HCEC 1CT (cell line): Measurements from ENCODE around the gene GMDS.
A peak's percentile ranks its signal among the peaks of the same experiment; 100 is the strongest.

ENCODE experiments used
- DNase-seq: peaks from one replicate; pipeline ENCODE4 v3.0.0-alpha.2; 2017

GMDS gene

DNA sequence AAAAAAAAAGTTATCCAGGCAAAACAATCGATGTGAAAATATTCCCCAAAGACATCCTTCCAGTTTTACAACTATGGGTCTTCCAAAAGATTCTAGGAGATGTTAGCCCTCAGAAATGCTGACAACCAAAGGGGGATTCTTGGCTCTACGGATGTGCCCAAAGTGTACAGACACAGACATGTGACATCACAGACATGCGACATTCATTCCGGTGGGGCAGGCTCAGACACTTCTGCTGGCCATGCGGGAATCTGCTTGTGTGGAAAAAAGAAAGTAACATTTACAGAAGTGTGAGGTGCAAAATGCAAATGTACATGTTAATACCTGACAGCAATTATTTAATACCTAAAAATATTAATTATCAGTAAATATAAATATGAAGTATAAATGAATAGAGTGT is 367.1 kb downstream of the GMDS start:
- no peak for DNase-seq

DNA sequence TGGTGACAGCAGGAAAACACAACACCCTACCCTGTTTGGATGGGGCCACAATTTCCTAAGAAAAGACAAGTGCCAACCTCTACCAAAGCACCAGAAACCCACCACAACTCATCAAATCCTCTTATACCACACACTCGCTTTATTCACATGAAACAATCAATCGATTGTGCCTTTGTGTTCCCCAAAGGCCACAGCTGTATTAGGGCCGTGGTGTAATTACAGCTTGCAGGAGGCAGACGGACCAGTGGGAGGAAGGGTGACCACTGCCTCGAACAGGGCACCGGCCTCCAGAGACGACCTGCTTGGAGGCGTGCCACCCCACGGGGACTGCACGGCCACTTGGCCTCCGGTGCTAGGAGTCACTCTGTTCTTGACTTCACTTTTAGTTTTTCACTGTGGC is 371.6 kb downstream of the GMDS start:
- DNase-seq, result no peak

DNA sequence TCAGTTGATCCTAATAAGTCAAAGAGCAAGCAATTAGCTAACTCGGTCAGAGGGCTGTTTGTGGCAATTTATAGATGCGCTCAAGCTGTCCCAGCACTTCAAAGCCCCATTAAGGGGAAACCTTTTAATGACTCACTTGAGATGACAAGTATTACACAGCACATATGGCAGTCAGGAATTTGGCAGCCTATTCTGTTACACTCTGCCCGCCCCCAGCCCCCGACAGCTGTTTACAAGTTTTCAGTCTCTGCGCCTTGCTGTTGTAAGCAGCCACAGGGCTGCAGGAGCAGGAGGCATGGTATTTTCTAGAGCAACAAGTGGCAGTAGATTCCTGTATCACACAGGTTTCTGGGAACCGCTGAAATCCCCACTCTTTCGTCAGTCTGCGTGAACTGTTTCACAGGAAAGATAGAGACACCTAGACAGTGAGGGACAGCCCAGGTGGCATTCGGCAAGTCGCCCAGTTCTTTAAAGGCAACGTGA is 372.7 kb downstream of the GMDS start:
- DNase-seq, result peak; percentile 70

DNA sequence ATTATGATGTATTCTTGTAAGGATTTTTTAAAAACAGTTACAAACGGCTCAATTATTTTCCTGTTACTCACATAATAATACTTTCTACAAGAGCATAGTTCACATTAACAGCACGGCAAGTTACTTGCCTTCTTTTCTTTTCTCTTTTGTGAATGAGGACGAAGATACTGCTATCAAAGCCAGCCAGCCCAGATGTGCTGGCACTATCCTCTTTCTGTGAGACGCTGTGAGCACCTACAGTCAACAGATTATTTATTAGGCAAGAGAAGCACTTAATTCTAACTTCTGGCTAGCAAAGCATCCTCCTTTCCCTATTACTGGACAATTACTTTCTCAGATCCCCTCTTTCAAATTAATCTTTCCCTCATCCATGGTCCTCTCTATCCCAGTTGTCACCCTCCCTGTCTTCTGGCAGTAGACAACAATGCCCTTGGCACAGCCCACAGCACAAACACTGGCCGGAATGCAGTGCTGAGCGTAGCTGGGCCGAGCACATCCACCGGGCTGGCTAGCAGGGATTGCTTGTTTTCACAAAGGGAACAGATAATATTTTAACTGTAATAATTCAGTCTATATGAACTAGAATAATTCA is 373.6 kb downstream of the GMDS start:
- no peak for DNase-seq

DNA sequence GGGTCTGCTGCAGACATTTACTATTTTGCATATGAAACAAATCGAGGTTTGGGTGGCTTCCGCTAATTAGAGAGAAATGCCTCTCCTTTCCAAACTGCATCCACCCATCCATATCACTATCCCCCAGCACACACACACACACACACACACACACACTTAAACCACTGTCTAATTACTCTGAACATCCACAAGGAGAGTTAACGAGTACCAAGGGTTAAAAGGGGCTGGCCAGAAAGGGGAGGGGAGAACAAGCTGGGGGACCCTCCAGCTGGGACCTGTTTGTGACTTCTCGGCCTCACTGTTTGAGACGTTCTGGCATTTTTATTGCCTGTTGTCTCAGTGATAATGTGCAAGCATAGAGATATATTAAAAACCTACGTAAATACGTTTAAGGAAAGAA is 374.5 kb downstream of the GMDS start:
- DNase-seq, result no peak

DNA sequence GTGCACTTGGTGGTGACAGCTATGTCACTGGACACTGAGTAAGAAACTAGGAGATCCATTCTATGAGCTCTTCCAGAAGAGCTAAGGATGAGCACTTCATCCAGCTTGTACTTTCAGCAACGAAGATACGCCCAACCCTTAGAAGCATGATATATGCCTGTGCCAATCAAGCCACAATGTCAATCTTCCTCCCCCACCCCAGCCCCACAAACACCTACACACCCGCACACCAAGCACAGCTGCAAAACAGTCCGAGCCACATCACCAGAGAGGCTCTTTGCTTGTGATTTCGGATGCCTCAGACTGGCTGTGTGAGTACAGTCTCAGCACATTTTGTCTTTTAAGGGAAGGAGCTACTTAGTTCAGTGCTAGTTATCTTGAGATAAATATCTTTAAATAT is 375.2 kb downstream of the GMDS start:
- DNase-seq, result no peak

DNA sequence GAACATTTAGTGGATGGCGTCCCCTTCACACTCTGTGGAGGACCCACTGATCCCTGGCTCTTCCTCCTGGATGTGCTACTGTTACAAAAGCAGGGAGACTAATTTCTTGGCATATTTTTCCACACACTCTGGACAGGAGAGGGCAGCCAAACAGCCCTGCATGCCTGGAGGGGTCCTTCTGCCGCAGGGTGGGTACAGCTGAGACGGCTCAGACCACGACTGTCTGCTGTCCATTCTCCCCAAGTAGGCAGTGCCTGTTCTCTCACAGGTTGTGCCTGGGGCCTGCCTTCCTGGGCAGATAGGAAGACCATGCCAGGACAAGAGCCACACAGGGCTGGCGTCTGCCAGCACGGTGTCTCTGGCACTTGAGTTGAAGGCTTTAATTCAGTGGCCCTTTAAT is 375.6 kb downstream of the GMDS start:
- no peak for DNase-seq

DNA sequence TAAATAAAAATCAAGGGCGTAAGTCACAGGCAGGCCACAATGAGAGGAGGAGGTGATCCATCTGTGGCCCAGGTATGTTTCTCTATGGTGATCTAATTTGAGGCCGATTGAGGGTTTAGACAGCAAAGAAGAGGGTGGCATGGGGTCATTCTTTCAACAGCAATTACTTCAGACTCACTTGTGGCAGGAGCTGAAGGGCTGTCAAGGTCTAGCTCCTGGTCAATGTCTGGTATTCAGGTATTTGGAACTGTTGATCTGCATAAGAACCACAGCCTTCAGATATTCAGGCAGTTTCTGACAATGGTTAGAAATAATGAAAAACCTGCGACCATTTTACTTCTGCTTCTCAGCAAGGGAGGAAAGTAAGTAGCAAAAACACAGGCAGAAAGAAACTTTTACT is 376.1 kb downstream of the GMDS start:
- DNase-seq, result no peak

DNA sequence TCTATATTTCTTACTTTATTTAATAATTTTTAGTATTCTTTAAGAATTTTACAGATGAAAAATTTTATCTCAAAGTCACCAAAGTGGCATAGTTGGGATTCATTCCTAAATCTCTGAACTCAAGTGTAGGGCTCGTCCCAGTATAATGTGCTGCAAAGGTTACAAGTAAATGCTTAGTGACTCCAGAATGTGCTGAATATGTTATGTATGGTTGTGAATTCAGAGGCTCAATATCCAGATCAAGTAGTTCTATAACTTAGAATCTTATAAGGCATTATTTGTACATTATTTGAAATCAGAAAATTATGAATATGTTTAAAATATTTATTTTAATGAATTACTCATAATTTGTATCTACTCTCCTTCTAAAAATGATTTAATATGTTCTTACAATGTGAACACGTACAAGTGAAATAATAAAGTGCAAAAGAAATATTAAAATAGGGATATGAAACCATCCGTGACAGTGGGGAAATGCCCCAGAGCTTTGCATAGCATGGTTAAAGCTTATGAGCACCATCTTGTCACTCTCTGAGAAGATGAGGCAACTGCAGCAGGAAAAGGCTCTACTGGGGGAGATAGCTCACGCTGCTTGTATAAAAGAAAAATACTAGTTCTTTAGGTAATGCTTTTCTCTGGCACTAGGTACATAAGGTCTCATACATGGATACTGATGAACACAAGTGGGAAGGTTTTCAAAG is 376.7 kb downstream of the GMDS start:
- no peak for DNase-seq

DNA sequence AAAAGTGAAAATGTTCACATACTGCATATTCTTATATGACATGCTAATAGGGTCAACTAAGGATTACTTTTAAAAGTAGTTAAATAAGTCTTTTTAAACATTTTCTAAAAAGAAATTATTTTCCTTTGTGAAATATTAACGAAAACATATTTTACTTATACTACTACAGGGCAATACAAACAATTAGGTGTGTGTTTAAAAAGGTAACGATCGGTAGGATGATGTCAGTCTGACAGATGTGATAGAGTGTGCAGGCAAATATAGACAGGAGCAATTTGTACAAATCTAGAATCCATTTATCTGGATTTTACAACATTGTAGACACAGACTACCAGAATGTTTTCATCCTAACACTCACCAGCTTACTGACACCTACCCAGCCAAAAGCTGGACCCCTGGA is 378.2 kb downstream of the GMDS start:
- no peak for DNase-seq

DNA sequence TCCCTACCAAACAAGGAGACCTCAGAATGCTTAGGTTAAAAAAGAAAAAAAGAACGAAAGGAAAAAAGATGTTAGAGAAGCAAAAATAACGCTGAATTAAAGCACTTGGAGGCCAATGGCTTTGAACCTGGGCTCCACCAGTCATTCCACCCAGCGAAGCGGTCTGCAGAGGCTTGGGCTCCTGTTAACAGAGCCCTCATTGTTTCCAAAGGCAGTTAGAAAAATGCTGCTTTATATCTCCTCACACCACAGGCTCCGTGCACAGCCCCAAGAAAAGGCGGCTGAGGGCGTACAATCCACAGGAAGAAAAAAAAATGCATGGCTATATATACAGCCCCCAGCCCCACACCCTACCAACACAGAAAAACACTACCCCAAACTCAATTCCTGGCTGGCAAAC is 379.8 kb downstream of the GMDS start:
- DNase-seq, result no peak

DNA sequence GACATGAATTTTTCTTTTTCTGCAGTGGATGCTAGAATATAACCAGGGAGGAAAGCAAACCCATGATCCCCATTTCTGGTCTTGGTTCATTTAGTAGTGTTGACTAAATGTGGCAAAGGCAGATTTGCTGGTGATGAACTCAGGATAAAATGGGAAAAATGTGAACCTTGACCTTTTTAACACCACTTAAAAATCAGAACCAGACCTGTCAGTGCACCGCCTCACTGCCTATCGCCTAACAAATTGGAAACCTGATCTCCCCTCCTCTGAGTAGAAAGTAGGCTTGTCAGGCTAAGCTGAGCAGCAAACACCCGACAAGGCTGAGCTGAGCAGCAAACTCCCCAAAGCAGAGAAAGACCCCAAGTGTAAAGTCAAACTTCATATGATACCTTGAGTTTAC is 380.9 kb downstream of the GMDS start:
- DNase-seq, result peak; percentile 9

DNA sequence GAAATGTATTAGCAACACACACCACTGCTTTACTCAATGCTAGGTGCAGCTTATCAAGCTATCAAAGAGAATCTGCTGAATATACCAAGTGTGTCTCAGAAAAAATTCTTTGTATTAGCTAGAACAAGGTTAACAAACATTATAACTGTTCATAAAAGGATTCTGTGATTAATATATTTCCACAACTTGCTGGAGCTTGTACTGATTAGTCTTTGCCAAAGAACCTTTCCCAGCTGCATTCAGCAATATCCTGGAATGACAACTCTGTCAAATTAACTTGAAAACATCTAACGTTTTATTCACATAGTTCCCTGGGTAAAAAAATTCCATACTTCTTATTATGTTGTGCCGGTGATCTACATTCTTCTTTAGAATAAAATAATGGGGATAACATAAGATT is 383.0 kb downstream of the GMDS start:
- no peak for DNase-seq

DNA sequence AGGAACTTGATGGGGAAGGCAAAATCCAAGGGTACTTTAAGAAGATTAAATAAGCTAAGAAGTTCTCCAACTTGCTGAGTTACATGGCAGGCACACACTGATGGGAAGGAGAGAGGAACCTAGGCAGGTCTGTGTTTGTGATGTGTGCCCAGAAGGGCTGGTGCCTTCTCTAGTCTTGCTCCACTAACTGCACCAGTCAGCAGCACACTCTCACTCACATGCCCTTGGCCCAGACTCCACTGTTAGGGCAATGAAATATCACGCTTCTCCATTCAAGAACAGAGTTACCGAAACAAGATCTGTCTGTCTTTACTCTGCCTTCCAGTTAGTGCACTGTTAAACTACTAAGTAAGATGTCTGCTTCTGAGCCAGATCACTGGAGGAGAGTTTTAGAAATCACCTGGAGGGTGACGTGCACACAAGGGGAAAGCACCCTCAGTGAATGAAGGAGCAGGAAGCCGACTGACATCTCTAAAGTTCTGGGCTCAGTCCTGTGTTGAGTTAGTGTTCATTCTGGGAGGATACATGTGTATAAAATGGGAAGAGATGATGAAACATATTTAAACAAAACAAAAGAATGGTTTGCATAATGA is 384.6 kb downstream of the GMDS start:
- DNase-seq, result no peak

DNA sequence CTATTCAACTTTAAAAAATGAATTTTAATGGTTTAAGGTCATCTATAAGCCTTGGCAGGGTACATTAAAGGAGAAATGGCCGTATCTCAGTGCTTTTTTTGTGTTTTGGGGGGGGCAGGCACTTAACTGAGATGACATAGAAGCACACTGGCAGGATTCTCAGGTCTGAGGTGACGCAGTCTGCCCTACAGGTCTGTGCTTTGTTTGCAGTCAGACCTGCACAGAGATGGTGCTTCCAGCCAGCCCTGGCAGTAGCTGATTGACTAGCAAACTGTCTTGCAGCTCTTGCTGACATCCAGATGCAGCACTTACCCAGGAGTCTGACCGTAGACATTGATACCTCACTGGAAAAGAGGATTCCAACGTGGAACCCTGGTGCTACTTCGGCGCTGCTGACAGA is 386.5 kb downstream of the GMDS start:
- DNase-seq, result no peak

DNA sequence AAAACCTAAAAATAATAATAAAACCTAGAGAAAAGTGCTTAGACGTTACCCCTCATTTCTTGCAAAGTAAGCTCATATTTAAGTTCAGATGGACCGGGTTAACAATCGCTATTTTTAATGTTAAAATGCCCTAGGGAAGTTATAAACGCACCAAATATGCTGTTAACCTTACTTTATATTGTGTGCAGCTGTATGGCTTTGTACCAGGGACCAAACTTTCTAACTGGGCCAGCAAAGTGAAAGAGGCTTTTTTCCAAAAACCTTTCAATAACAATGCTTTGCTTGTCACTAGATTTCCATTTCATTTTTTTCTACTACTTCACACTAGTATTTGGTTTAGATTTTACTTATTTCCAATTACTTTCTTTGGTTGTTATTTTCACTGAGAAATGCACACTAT is 387.2 kb downstream of the GMDS start:
- no peak for DNase-seq

DNA sequence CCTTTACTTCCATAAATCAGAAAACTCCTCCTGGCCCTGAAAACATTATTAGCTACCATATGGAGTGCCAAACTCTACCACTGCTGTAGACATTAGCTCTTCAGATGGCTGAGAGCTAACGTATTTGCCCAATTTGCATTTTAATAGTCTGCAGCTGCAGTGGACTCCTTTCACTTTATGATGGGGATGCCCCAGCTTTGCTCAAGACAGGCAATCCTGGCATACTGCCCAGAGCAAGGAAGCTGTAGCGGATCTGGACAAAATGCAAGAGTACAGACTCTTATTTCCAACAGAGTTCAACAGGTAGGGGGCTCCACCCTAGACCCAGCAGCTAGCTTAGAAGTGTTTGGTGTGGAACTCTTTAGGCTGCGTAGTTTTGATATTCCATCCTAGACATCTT is 389.0 kb downstream of the GMDS start:
- no peak for DNase-seq

DNA sequence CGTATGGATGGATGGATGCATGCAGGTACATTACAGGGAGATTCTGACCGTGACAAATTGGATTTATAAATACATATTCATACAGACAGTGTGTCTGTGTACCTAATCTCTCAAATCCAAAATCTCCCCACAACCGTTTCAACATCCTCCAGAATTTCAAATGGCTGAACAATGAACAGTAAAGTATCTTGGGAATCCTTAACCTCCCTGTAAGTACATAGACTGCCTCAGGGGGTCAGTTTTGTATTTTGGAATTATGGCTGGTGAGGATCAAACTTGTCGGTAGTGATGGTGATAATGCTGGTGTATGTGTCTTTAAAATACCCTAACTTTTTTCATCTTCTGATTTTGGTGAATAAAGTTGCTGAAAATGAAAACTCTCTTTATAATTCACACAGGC is 389.5 kb downstream of the GMDS start:
- DNase-seq, result no peak

DNA sequence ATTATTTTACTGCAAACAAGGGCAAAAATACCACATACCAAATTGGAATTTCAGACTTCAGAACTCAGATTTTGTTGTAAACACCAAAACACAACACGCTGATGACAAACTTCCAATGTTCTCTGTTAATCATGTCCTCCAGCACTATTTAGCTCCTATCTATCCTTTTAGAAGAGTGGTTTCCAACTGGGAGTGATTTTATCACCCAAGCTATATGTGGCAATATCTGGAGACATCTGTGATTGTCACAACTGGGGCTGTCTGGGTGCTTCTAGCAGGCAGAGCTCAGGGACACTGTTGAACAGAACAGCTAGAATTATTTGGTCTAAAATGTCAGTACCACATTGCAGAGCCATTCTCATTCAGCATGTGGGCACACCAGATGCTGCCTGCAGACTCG is 391.1 kb downstream of the GMDS start:
- no peak for DNase-seq

DNA sequence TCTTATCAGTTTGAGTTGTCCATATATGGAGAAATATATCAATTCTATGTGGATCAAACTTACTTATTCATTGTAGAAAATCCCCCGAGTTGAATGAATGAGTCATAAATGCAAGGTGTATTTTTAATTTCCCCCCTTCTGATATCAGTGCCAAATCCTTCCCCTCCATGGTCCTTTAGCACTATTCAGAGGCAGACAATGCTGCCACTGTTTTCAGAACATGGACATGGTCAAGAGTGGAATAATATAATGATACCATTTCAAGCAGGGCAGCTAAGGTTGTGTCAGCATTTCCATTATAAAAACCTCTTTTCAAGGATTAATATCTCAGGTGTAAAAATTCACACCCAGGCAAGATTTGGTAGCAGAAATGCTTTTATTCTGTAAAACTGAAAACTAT is 391.6 kb downstream of the GMDS start:
- no peak for DNase-seq

DNA sequence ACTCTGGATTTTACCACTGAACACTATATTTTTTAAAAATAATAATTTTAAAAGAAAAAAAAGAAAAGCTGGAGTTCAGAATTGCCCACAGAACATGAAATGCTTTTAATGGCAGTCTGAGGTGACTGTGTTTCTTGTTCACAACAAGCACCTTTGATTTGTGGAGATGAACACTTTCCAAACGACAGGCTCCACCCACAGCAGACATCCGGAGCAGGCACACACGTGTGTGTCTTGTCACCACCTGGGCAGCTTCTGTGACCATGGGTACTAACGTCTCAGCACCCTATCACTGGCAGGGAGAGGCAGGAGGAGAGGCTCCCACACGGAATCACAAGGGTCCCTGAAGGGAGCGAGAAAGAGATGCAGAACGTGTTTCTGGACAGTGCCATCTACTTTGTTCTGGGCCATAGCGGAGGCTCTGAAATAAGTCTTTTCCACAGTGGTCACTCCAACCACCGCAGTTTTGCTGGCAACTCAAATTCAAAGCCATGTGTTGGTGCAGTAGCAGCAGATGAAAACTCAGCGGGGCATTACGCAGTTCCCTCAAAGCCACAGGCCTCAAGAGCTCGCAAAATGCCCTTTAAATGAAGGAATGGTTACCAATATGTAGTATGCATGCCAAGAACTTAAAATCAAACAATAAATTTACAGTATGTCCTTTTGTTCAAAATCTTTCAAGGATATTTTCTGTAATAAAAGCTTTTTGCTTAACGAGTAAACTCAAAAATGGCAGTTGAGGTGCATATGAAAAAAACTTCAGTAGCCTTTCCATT is 393.5 kb downstream of the GMDS start:
- no peak for DNase-seq

DNA sequence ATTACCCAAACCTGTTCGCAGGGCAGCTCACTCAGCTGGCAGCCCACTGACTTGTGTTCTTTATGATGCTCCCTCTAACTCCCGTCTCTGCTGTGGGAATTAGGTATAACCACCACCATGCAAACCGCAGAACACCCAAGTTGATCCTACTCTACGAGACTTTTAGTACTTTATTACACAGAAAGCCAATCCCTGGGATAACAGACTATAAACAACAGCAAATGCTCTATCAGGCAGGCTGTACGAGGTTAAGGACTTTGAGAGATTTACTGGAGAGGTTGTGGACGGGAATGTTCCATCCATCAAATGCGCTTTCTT is 394.6 kb downstream of the GMDS start:
- DNase-seq, result no peak

DNA sequence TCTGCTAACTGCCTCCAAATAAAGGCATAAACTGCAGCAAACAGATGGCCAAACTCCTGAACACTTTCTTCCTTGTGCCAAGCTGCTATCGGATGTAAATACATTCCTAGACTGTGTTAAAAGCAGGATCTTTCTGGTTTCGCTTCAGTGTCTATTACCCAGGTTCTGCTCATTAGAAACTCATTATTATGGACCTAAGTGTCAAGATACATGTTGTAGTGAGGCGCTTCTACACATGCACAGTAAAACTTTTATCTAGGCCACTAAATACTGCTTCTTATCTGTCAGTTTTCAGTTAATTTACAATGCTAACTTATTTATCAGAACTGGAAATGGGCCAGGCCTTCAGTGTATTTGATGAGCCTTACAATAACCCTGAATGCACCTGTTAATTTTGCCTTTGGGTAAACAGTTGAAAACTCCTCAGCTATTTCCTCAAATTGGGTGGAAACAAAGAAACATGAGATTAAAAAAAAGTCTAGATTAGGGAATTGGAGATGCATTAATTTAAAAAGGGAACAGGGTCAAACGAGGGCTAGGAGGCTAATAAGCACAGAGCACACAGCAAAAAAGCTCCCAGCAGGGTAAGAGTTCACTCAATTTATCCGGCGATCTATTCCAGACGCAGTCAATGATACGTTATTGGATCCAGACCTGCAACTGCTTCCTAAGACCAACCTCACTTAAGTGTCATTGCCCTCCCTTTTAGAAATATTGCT is 395.1 kb downstream of the GMDS start:
- DNase-seq, result no peak
